Measurements from ENCODE around the gene AMZ1.
"Not testable (repeated sequence)": the region's sequence is repeated elsewhere in the genome, so short reads cannot be mapped to it uniquely, and the experiment has no call there.

Gene AMZ1

GRCh38 chr7:2670171-2670570 is 17.8 kb upstream of the AMZ1 start:
- no peak for DNase-seq

GRCh38 chr7:2670720-2671391 is 17.1 kb upstream of the AMZ1 start:
- DNase-seq, result peak; percentile 64

GRCh38 chr7:2673214-2673613 is 14.8 kb upstream of the AMZ1 start:
- DNase-seq, result not testable (repeated sequence)

- DNase-seq, result no peak
Measured at GRCh38 chr7:2673934-2674333, 14.1 kb upstream of the AMZ1 start.

- no peak for DNase-seq
Measured at GRCh38 chr7:2675256-2675764, 12.7 kb upstream of the AMZ1 start.

GRCh38 chr7:2676576-2676975 is 11.4 kb upstream of the AMZ1 start:
- not testable (repeated sequence) for DNase-seq

GRCh38 chr7:2678454-2678853 is 9.5 kb upstream of the AMZ1 start:
- not testable (repeated sequence) for DNase-seq

- not testable (repeated sequence) for DNase-seq
Measured at GRCh38 chr7:2679135-2680127, 8.6 kb upstream of the AMZ1 start.

GRCh38 chr7:2680256-2680655 is 7.7 kb upstream of the AMZ1 start:
- no peak for DNase-seq

- no peak for DNase-seq
Measured at GRCh38 chr7:2680792-2681490, 7.1 kb upstream of the AMZ1 start.

GRCh38 chr7:2681929-2682799 is 5.8 kb upstream of the AMZ1 start:
- no peak for DNase-seq

- DNase-seq, result no peak
Measured at GRCh38 chr7:2684501-2684900, 3.5 kb upstream of the AMZ1 start.

- DNase-seq, result no peak
Measured at GRCh38 chr7:2686101-2686500, 1.9 kb upstream of the AMZ1 start.

GRCh38 chr7:2687338-2687869 is 598 bp upstream of the AMZ1 start:
- no peak for DNase-seq

GRCh38 chr7:2688409-2689342 is 674 bp downstream of the AMZ1 start:
- DNase-seq, result no peak

- DNase-seq, result no peak
Measured at GRCh38 chr7:2689343-2689847, 1.4 kb downstream of the AMZ1 start.

GRCh38 chr7:2689951-2690705 is 2.1 kb downstream of the AMZ1 start:
- no peak for DNase-seq

- DNase-seq, result no peak
Measured at GRCh38 chr7:2691011-2691707, 3.2 kb downstream of the AMZ1 start.

GRCh38 chr7:2691932-2692439 is 4.0 kb downstream of the AMZ1 start:
- DNase-seq, result not testable (repeated sequence)

All from GDM1 (cell line).